ENCODE results near the gene GPC5.
"Not testable (repeated sequence)": the region's sequence is repeated elsewhere in the genome, so short reads cannot be mapped to it uniquely, and the experiment has no call there.

The GPC5 gene

GRCh38 chr13:91773591-91774227 lies 375.3 kb downstream of the GPC5 start:
- DNase-seq (ENCODE audit: low spot score): no peak

- DNase-seq (ENCODE audit: low spot score): no peak
Observed at GRCh38 chr13:91774397-91774796, 376.0 kb downstream of the GPC5 start.

GRCh38 chr13:91776611-91777193 lies 378.3 kb downstream of the GPC5 start:
- DNase-seq (ENCODE audit: low spot score): no peak

GRCh38 chr13:91778123-91778522 lies 379.7 kb downstream of the GPC5 start:
- DNase-seq (ENCODE audit: low spot score): no peak

GRCh38 chr13:91781982-91782691 lies 383.7 kb downstream of the GPC5 start:
- not testable (repeated sequence) for DNase-seq (ENCODE audit: low spot score)

GRCh38 chr13:91785431-91786119 lies 387.2 kb downstream of the GPC5 start:
- DNase-seq (ENCODE audit: low spot score): no peak

GRCh38 chr13:91792054-91792453 lies 393.6 kb downstream of the GPC5 start:
- DNase-seq (ENCODE audit: low spot score): no peak

- no peak for DNase-seq (ENCODE audit: low spot score)
Observed at GRCh38 chr13:91797567-91797966, 399.1 kb downstream of the GPC5 start.

GRCh38 chr13:91798338-91798737 lies 399.9 kb downstream of the GPC5 start:
- not testable (repeated sequence) for DNase-seq (ENCODE audit: low spot score)

GRCh38 chr13:91801772-91802171 lies 403.4 kb downstream of the GPC5 start:
- DNase-seq (ENCODE audit: low spot score): not testable (repeated sequence)

GRCh38 chr13:91802957-91803356 lies 404.5 kb downstream of the GPC5 start:
- DNase-seq (ENCODE audit: low spot score): no peak

- no peak for DNase-seq (ENCODE audit: low spot score)
Observed at GRCh38 chr13:91804724-91805123, 406.3 kb downstream of the GPC5 start.

- DNase-seq (ENCODE audit: low spot score): no peak
Observed at GRCh38 chr13:91805605-91806004, 407.2 kb downstream of the GPC5 start.

GRCh38 chr13:91809161-91809560 lies 410.7 kb downstream of the GPC5 start:
- DNase-seq (ENCODE audit: low spot score): no peak

GRCh38 chr13:91813253-91813652 lies 414.8 kb downstream of the GPC5 start:
- no peak for DNase-seq (ENCODE audit: low spot score)

- DNase-seq (ENCODE audit: low spot score): no peak
Observed at GRCh38 chr13:91816263-91816807, 417.9 kb downstream of the GPC5 start.

GRCh38 chr13:91817250-91817649 lies 418.8 kb downstream of the GPC5 start:
- no peak for DNase-seq (ENCODE audit: low spot score)

- DNase-seq (ENCODE audit: low spot score): no peak
Observed at GRCh38 chr13:91824416-91824815, 426.0 kb downstream of the GPC5 start.

- DNase-seq (ENCODE audit: low spot score): no peak
Observed at GRCh38 chr13:91825516-91825915, 427.1 kb downstream of the GPC5 start.

- no peak for DNase-seq (ENCODE audit: low spot score)
Observed at GRCh38 chr13:91836553-91836952, 438.1 kb downstream of the GPC5 start.

- DNase-seq (ENCODE audit: low spot score): no peak
Observed at GRCh38 chr13:91845612-91846011, 447.2 kb downstream of the GPC5 start.

- no peak for DNase-seq (ENCODE audit: low spot score)
Observed at GRCh38 chr13:91863699-91864098, 465.3 kb downstream of the GPC5 start.

GRCh38 chr13:91868351-91868750 lies 469.9 kb downstream of the GPC5 start:
- no peak for DNase-seq (ENCODE audit: low spot score)
